T-helper 22 cell (primary cell): ENCODE results near the gene SGSM2.

Experiments
- DNase-seq: peaks from one replicate; pipeline ENCODE4 v3.0.0-alpha.2; 2020; ENCODE audit warnings: low read depth

SGSM2 gene

GRCh38 chr17:2369551-2370210, 32.4 kb downstream of the SGSM2 start:
- no peak for DNase-seq

DNA sequence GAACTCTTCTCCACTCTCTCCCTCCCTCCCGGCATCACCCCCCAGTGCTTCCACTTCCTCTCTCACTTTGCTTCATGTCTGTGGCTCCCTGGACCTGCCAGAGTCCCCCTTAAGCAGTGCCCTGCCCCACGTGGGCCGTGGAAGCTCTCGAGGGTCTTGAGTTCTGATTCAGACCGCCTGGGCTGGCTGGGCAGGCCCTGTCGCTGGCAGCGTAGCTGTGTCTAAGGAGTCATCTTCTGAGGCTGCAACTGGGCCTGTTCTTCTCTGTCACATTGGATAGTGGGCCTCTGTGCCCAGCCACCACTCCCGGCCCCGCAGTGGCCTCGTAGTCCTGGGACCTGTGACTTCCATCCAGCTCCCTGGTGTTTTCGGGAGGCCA, 32.9 kb downstream of the SGSM2 start:
- DNase-seq: no peak

- DNase-seq: no peak
These were observed 34.2 kb downstream of the SGSM2 start for GRCh38 chr17:2371183-2372130.

DNA sequence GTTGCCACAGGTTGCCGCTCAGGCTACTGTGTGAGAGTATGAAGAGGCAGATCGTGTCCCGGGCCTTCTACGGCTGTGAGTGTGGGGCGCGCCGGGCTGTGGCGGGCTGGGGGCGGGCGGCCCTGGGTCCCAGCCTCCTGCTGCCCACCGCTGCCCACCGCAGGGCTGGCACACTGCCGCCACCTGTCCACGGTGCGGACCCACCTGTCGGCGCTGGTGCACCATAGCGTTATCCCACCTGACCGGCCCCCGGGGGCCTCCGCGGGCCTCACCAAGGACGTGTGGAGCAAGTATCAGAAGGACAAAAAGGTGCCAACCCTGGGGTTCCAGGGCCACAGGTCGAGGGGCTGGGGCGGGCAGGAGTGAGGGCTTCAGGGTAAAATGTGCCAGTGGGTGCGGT, 34.9 kb downstream of the SGSM2 start:
- no peak for DNase-seq

DNA sequence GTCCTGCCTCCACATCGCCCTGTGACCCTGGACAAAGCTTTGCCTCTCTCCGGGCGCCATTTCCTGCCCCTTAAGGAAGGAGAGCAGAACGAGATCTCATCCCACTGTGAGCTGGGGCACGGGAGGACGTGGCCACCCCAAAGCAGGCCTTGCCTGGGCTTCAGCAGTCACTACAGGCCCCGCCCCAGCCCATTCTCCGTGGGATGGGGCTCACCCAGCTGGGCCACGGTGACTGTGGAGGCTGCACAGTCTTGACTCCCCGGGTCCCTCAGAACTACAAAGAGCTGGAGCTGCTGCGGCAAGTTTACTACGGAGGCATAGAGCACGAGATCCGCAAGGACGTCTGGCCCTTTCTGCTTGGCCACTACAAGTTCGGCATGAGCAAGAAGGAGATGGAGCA, 35.4 kb downstream of the SGSM2 start:
- DNase-seq: no peak

DNA sequence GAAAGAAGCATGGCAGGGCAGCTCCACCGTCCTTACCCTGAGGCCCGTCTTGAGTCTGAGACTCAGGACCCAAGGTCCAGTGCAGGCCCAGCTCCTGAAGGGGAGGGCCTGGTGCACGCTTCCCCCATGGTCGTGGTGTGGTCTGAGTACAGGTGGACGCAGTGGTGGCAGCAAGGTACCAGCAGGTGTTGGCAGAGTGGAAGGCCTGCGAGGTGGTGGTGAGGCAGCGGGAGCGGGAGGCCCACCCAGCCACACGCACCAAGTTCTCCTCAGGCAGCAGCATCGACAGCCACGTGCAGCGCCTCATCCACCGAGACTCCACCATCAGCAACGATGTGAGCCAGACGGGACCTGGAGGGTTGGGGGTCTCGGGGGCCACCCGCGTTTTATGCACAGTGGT, 35.9 kb downstream of the SGSM2 start:
- no peak for DNase-seq

GRCh38 chr17:2374549-2375285, 37.4 kb downstream of the SGSM2 start:
- DNase-seq: no peak

GRCh38 chr17:2375406-2375805, 38.1 kb downstream of the SGSM2 start:
- DNase-seq: no peak

DNA sequence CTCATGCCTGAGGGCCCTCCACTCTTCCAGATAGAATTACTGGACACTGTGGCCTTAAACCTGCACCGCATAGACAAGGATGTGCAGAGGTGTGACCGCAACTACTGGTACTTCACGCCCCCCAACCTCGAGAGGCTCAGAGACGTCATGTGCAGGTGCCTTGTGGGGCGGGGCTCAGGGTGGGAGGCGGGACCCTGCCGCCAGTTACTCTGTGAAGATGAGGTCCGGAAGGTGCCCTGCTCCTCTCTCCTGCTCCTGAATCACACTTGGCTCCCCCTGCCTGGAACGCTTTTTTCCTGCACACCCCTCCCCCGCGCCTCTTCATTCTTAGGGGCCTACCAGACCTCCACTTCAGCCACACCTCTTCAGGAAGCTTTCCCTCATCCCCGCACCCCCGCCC, 38.8 kb downstream of the SGSM2 start:
- no peak for DNase-seq

DNA sequence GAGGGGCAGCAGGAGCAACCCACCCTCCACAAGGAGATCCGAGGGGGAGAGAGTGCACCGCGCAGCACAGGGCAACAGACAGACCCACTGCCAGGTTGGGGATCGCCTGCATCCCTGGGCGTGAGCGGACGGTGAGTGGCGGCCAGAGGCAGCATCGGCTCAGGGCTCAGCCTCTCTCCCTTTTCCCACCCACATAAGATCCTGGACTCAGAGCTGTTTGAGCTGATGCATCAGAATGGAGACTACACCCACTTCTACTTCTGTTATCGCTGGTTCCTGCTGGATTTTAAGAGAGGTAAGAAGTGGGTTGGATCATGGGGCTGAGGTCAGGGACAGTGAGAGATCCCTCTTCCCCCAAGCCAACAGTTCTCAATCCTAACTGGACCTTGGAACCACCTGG, 40.4 kb downstream of the SGSM2 start:
- DNase-seq: no peak

DNA sequence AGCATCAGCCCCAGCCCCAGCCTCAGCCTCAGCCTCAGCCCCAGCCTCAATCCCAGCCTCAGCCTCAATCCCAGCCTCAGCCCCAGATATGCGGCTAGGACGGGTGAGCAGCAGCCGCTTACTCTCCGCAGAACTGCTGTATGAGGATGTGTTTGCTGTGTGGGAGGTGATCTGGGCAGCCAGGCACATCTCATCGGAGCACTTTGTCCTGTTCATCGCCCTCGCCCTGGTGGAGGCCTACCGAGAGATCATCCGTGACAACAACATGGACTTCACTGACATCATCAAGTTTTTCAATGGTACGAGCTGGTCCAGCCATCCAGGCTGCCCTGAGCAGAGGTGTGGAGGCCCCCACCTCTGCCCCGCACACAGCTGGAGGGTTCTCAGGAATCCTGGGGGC, 41.6 kb downstream of the SGSM2 start:
- DNase-seq: no peak

DNA sequence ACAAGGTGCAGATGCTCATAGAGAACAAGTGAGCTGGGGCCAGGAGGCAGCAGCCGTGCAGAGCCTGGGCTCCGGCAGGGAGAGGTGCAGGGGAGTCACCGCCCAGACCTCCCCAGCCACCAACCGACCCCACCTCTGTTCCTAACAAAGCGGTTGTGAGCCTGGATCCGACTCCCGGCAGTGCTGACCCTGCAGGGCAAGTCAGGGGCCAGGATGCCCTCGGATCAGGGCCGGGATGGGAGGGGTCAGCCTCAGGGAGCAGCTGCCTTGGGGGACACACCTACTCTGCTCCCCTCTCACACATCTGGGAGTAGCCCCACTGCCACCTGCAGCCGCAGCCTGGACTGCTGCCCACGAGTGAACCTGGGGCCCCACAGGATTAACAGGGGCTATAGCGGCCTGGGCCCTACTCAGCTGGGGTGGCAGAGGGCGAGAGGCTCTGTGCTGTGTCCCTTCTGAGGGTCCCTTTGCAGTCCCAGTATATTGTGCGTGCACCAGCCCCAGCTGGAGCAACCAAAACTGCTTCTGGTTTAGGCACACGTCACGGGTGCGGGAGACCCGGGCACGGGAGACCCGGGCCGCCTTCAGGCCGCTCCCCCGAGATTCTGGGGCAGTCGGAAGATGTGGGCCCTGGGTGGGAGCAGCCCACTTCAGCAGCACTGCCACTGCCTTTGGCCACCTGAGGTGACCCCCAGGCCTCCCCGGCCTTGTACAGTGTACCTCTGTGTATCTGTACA, 42.4 kb downstream of the SGSM2 start:
- DNase-seq: no peak

- DNase-seq: no peak
These were observed 43.1 kb downstream of the SGSM2 start for GRCh38 chr17:2380226-2380922.

- no peak for DNase-seq
These were observed 43.8 kb downstream of the SGSM2 start for GRCh38 chr17:2380950-2381649.

DNA sequence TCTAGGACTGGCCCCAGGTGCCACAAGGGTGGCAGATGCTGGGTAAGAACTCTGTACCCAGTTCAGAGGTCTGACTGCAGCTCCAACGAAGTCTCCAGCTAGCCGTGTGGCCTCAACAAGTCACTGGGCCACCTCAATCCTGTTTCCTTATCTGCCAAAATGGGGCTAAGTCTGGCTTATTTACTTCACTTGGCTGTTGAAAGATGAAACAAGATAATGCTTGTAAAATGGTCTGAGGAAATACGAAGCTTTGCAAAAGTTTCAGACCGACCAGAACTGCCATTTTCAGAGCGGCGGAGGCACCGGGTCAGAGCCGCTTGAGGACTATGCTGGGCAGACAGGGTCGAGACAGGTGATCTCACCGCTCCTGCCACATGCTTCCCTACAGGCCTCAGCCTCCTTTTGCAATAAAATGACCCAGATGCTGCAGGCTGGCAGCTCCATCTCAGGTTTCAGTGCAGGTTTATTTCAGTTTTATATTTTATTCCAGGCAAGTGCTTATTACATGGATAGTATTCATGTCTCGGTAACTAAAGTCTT, 46.4 kb downstream of the SGSM2 start:
- DNase-seq: no peak

DNA sequence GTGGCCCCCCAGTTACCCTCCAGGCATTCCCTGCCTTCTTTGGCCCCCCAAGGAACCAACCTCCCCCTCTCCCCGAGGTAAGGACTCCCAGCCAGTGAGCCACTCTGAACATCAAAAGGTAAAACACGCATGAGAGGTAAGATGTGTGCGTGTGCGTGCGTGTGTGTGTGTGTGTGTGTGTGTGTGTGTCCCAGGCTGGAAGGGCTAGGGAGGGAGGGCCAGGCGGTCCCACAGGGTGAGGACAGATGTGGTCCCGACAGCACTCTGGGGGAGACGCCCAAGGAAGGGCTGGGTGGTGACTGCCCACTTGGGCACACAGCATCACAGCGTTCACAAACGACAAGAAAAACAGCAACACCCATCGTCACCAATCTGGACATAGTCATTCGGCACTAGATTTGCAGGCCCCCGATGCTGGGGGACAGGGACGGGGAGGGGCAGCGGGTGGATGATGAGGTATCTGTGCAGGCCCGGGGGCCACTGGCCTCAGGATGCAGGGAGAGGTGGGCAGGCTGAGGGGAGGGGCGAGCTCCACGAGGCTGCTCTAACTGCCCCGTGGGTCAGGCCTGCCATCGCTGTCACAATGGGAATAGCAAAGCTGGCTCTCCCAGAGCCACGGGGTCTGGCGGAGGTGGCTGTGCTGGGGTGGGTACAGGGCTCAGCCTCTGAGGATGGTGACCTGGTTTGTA, 47.3 kb downstream of the SGSM2 start:
- no peak for DNase-seq

DNA sequence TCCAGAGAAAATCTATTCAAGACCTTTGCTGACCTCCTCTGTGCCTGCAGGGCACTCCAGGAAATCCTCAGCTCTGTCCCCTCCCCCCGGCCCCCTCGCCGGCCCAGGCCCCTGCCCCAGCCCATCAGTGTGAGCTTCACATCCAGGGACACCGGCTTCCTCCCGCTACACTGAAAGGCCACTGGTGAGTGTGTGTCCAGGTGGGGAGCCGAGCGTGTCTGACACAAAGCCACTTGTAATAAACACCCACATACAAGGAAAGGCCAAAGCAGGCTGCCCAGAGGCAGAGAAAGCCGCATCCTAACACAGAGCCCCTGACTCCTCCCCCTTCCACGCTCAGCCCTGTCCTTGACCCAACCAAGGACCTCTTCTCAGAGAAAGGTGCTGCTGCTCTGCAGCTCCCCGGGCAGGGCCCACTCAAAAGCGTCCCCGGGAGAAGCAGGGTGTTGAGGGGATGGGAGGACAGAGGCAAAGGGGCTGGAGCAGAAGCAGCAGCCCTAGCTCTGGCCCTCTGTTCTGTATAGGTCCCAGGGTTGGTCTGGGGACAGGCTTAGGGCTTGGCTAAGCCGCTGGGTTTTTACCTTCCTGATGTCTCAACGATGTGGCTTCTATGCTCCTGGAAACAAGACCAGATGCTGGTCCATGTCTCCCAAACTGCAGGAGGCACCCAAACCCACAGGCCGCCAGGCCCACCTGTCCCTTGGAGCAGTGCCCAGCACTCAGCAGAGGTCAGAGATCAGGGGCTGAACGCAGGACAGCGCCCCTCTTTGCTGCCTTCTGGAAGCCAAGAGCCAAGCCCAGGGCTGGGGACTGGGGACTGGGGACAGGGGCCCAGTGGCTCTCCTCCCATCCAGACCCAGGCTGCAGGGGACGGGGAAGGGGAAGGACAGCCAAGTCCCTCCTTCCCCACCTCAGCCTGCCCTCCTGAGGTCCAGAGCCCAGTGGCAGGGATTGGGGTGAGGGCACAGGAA, 48.2 kb downstream of the SGSM2 start:
- no peak for DNase-seq

- DNase-seq: no peak
These were observed 49.2 kb downstream of the SGSM2 start for GRCh38 chr17:2386400-2387085.
